Measurements from ENCODE around the gene HHLA2.

- no peak for TF ChIP-seq POLR2A (IDR thresholded peaks at IDR 0.05)
- TF ChIP-seq, protein P1, sequence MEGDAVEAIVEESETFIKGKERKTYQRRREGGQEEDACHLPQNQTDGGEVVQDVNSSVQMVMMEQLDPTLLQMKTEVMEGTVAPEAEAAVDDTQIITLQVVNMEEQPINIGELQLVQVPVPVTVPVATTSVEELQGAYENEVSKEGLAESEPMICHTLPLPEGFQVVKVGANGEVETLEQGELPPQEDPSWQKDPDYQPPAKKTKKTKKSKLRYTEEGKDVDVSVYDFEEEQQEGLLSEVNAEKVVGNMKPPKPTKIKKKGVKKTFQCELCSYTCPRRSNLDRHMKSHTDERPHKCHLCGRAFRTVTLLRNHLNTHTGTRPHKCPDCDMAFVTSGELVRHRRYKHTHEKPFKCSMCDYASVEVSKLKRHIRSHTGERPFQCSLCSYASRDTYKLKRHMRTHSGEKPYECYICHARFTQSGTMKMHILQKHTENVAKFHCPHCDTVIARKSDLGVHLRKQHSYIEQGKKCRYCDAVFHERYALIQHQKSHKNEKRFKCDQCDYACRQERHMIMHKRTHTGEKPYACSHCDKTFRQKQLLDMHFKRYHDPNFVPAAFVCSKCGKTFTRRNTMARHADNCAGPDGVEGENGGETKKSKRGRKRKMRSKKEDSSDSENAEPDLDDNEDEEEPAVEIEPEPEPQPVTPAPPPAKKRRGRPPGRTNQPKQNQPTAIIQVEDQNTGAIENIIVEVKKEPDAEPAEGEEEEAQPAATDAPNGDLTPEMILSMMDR (IDR thresholded peaks at IDR 0.05): no peak
- no peak for TF ChIP-seq POLR2AphosphoS5 (IDR thresholded peaks at IDR 0.05)
These were observed 24.7 kb upstream of the HHLA2 start for GRCh38 chr3:108271626-108272025.

Data from gastroesophageal sphincter (tissue), 3 donors.